GM12878 (cell line): Measurements from ENCODE around the gene NKD2. TPM values are rescaled to one million over a fixed set of nuclear protein-coding genes. Genes with fewer than 3 reads are reported as not detected.

Experiments used
- ATAC-seq: fragments of 200-7000 bp; cut with Tn5 transposase; 3 replicates; pipeline ENCODE4 v1.9.1; 2020; ENCODE audit warnings: mild to moderate bottlenecking, moderate library complexity
- BruUV-seq: library from RNA; stranded (reverse); fragments of 400-500 nt; replicated peaks from 2 replicates; lab custom pipeline; 2021; lab: Mats Ljungman, UMichigan
- CTCF ChIA-PET: fragments of 300-600 bp; sonication (Branson Sonifier 250); formaldehyde crosslinking; extraction: SDS; loops from one replicate; lab custom pipeline; 2021; ENCODE audit warnings: inconsistent platforms; lab: Yijun Ruan, JAX
- POLR2A ChIA-PET: fragments of 350-600 bp; formaldehyde crosslinking; extraction: SDS; loops from one replicate; lab custom pipeline; 2021; ENCODE audit warnings: inconsistent platforms; lab: Charles Lee
- RAD21 ChIA-PET: fragments of 300-600 bp; sonication (Branson Sonifier 250); formaldehyde crosslinking; loops from one replicate; lab custom pipeline; 2023; ENCODE audit warnings: antibody characterized with exemption; ENCODE audit not compliant: unreplicated experiment; lab: Charles Lee
- SMC1A ChIA-PET: fragments of 300-600 bp; sonication (Branson Sonifier 250); formaldehyde crosslinking; loops from one replicate; lab custom pipeline; 2023; ENCODE audit not compliant: unreplicated experiment, uncharacterized antibody; lab: Charles Lee
- DNase-seq: peaks from one replicate; pipeline ENCODE4 v3.0.0-alpha.2; 2011; ENCODE audit warnings: low read depth, low spot score
- FAIRE-seq: peaks from 3 replicates; lab custom pipeline; 2011; peaks lifted over from hg19 to GRCh38; lab: Jason Lieb, UNC
- H2AFZ ChIP-seq: 2 replicates; pipeline ENCODE4 v1.6.0; 2011; ENCODE audit warnings: low read depth, low read length, control low read depth; ENCODE audit not compliant: control insufficient read depth
- H3K27ac ChIP-seq: 2 replicates; pipeline ENCODE4 v1.5.1; 2011; ENCODE audit warnings: control low read depth; ENCODE audit not compliant: control insufficient read depth, insufficient read depth
- H3K27me3 ChIP-seq, 2 experiments: replicated peaks in 1 of 2; 2 replicates each; pipeline versions ENCODE4 v1.6.0 to v1.6.1; 2011; ENCODE audit warnings: low read length in 1 of 2; ENCODE audit not compliant: control insufficient read depth in 2 of 2, insufficient read depth in 2 of 2
- H3K36me3 ChIP-seq, 2 experiments: 2 replicates each; pipeline ENCODE4 v1.5.1; 2011; ENCODE audit warnings: low read length in 1 of 2; ENCODE audit not compliant: control insufficient read depth in 2 of 2, insufficient read depth in 2 of 2
- H3K4me1 ChIP-seq: 2 replicates; pipeline ENCODE4 v1.6.1; 2011; ENCODE audit warnings: mild to moderate bottlenecking, low read length, moderate library complexity, mixed read lengths; ENCODE audit not compliant: control insufficient read depth, insufficient read depth
- H3K4me2 ChIP-seq: 2 replicates; pipeline ENCODE4 v1.6.0; 2011; ENCODE audit warnings: control low read depth; ENCODE audit not compliant: control insufficient read depth, insufficient read depth
- H3K4me3 ChIP-seq: fragments of 200-600 bp; sonication (generic); 2 replicates; pipeline ENCODE4 v1.5.1; 2016
- H3K79me2 ChIP-seq: 2 replicates; pipeline ENCODE4 v1.6.0; 2011; ENCODE audit warnings: low read length; ENCODE audit not compliant: control insufficient read depth, insufficient read depth
- H3K9ac ChIP-seq: 2 replicates; pipeline ENCODE4 v1.8.0; 2011; ENCODE audit warnings: low read length, control low read depth, mixed read lengths; ENCODE audit not compliant: control insufficient read depth, insufficient read depth
- H3K9me3 ChIP-seq: replicated peaks from 3 replicates; pipeline ENCODE4 v1.5.1; 2011; ENCODE audit warnings: mild to moderate bottlenecking, low read length; ENCODE audit not compliant: control insufficient read depth, insufficient read depth
- H4K20me1 ChIP-seq: 2 replicates; pipeline ENCODE4 v1.6.0; 2011; ENCODE audit not compliant: control insufficient read depth, insufficient read depth
- BRCA1 ChIP-seq: IDR thresholded peaks from 2 replicates; pipeline ENCODE4 v1.6.1; 2011; ENCODE audit warnings: low read depth, low read length, improper control_type of control experiment
- CBX5 ChIP-seq: sonication (generic); IDR thresholded peaks from 2 replicates; pipeline ENCODE4 v1.6.1; 2016; ENCODE audit warnings: low read depth, moderate library complexity, mild to moderate bottlenecking, inconsistent platforms
- CHD2 ChIP-seq: IDR thresholded peaks from 2 replicates; pipeline ENCODE4 v1.6.1; 2011; ENCODE audit warnings: low read depth, low read length, improper control_type of control experiment, borderline replicate concordance
- CREB1 ChIP-seq: IDR thresholded peaks from 2 replicates; pipeline ENCODE4 v1.6.1; 2012; ENCODE audit warnings: low read depth, mild to moderate bottlenecking, inconsistent platforms
- DPF2 ChIP-seq: fragments of 450-650 bp; IDR thresholded peaks from 2 replicates; pipeline ENCODE4 v1.6.1; 2017; ENCODE audit warnings: mild to moderate bottlenecking
- EP300 ChIP-seq, 2 experiments: fragments of 150-350 bp in 1 of 2; IDR thresholded peaks; 2 replicates each; pipeline ENCODE4 v1.6.1; 2011 to 2012; ENCODE audit warnings: low read depth in 2 of 2, low read length in 2 of 2, borderline replicate concordance in 1 of 2, improper control_type of control experiment in 1 of 2, inconsistent platforms in 1 of 2; ENCODE audit not compliant: control insufficient read depth in 1 of 2
- MYB ChIP-seq: fragments of 150-350 bp; IDR thresholded peaks from 2 replicates; pipeline ENCODE4 v1.6.1; 2014; ENCODE audit warnings: mild to moderate bottlenecking, low read depth, low read length, borderline replicate concordance
- NR2F1 ChIP-seq: fragments of 450-650 bp; conservative IDR thresholded peaks from 2 replicates; pipeline ENCODE4 v1.6.1; 2017; ENCODE audit warnings: mild to moderate bottlenecking
- NRF1 ChIP-seq: conservative IDR thresholded peaks from 2 replicates; pipeline ENCODE4 v1.6.1; 2011; ENCODE audit warnings: mild to moderate bottlenecking, low read depth, low read length, improper control_type of control experiment
- POLR2A ChIP-seq: IDR thresholded peaks from 2 replicates; pipeline ENCODE4 v1.6.1; 2011; ENCODE audit warnings: low read depth, mild to moderate bottlenecking, low read length
- SIN3A ChIP-seq: IDR thresholded peaks from 2 replicates; pipeline ENCODE4 v1.6.1; 2012; ENCODE audit warnings: low read depth, low read length, improper control_type of control experiment
- SMC3 ChIP-seq: IDR thresholded peaks from 2 replicates; pipeline ENCODE4 v1.6.1; 2011; ENCODE audit warnings: low read length, improper control_type of control experiment, borderline replicate concordance
- SP1 ChIP-seq: IDR thresholded peaks from one replicate; pipeline ENCODE4 v1.6.1; 2011; ENCODE audit warnings: low read depth, low read length
- SREBF2 ChIP-seq: IDR thresholded peaks from 2 replicates; pipeline ENCODE4 v1.6.1; 2012; ENCODE audit warnings: mild to moderate bottlenecking, low read length
- TCF7 ChIP-seq: IDR thresholded peaks from 2 replicates; pipeline ENCODE4 v1.6.1; 2014; ENCODE audit warnings: antibody characterized with exemption, borderline replicate concordance
- WGBS: methylation state at CpG from one replicate; pipeline ENCODE4 v1.1.6; 2016; ENCODE audit warnings: low lambda C conversion rate; ENCODE audit not compliant: insufficient replicate concordance, insufficient coverage; ENCODE audit errors: missing lambda C conversion rate; 5-methylcytosine and 5-hydroxymethylcytosine counted together
- in situ Hi-C: fragments of 300-500 bp; cut with MboI; formaldehyde crosslinking; loops from 9 replicates; pipeline ENCODE4 v1.14.3; 2018; ENCODE audit warnings: mixed read lengths
- intact Hi-C: fragments of 100-400 bp; cut with micrococcal nuclease; formaldehyde crosslinking; loops from one replicate; pipeline ENCODE4 v1.14.2; 2022; ENCODE audit not compliant: unreplicated experiment
- polyA plus RNA-seq, 11 experiments: library from polyadenylated mRNA; depleted of rRNA in 4 of 11; unstranded in 6 of 11; stranded (reverse) in 5 of 11; fragments of >200 nt; fragmentation: Nextera tagmentation in 4 of 11; fragmentation: Illumina TruSeq in 1 of 11; extraction: Ambion mirVana in 4 of 11; extraction: Trizol in 1 of 11; gene quantifications; 1 replicate in 1 of 11; 2 replicates in 10 of 11; pipeline versions ENCODE4 v1.2.1 to v1.2.3, GENCODE V29; 2011 to 2016; ENCODE audit warnings: inconsistent platforms in 2 of 11, missing spikeins in 2 of 11, low read depth in 1 of 11
- total RNA-seq, 4 experiments: library from RNA; depleted of rRNA in 3 of 4; stranded (reverse); fragments of >200 nt in 3 of 4; fragmentation: Illumina TruSeq in 1 of 4; extraction: Trizol in 1 of 4; gene quantifications; 2 replicates each; pipeline versions ENCODE4 v1.2.1 to v1.2.3, GENCODE V29; 2013 to 2021
- TF ChIP-seq, protein P1 (sequence below), 3 experiments: IDR thresholded peaks in 2 of 3; conservative IDR thresholded peaks in 1 of 3; 2 replicates each; pipeline ENCODE4 v1.5.1; 2011; ENCODE audit warnings: low read depth in 3 of 3, low read length in 3 of 3, mild to moderate bottlenecking in 3 of 3, control low read depth in 2 of 3, moderate library complexity in 2 of 3, inconsistent platforms in 1 of 3, mixed read lengths in 1 of 3; ENCODE audit not compliant: control insufficient read depth in 2 of 3, insufficient read depth in 1 of 3; ENCODE audit errors: extremely low read depth in 1 of 3
- TF ChIP-seq, protein P2 (sequence below): fragments of 450-650 bp; IDR thresholded peaks from 2 replicates; pipeline ENCODE4 v1.6.1; 2017; ENCODE audit warnings: mild to moderate bottlenecking, moderate library complexity
- TF ChIP-seq, protein P3 (sequence below): fragments of 450-650 bp; IDR thresholded peaks from 2 replicates; pipeline ENCODE4 v1.6.1; 2016; ENCODE audit warnings: mild to moderate bottlenecking

The NKD2 gene
- total and polyA plus RNA-seq, 10 of the 15 experiments (the other 5 are each of a cell fraction or from before 2014, with no cell fraction given), result 0.20 to 0.83 (median 0.26) TPM; not detected in 7

DNA sequence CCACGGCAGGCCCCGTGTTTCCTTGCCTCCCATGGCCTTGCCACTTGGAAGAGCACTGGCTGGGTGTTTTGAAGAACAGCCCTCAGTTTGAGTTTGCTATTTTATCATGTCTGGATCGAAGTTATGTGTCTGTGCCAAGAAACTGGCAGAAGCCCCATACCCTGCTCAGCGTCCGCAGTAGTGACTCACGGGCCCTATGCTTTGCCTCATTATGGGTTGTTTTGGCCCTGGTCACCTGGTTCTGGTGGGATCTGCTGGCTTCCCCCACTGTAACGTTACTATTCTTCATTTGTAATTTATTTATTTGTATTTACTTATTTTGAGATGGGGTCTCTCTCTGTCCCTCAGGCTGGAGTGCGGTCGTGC lies 42.3 kb upstream of the NKD2 start:
- POLR2A ChIA-PET, result no interaction called here
- SMC1A ChIA-PET, result no interaction called here
- Histone ChIP-seq H3K4me2 (no peak overlapping the region), H3K27me3 (peaks cover 0 to 5% of the 10 kb centered on the region in 2 experiments; a peak in 2 of 4 replicates), H3K4me3 (no peak overlapping the region), H4K20me1 (no peaks in the 10 kb centered on the region), H3K36me3 (no peaks in the 10 kb centered on the region), H3K9ac (no peak overlapping the region), H3K27ac (no peak overlapping the region), H3K79me2 (no peaks in the 10 kb centered on the region), H2AFZ (no peak overlapping the region), H3K9me3 (no peaks in the 10 kb centered on the region), H3K4me1 (peaks cover 17% of the 10 kb centered on the region)
- no TSS peak for BruUV-seq
- WGBS, result 50% methylated on average over 9 of the region's 9 CpGs
- DNase-seq (no peak), ATAC-seq (no peak), FAIRE-seq (no peak)
- RAD21 ChIA-PET, result no interaction called here
- intact Hi-C loops (no loop called here), in situ Hi-C loops (no loop called here)
- CTCF ChIA-PET, result no interaction called here
- TF ChIP-seq, protein P1, sequence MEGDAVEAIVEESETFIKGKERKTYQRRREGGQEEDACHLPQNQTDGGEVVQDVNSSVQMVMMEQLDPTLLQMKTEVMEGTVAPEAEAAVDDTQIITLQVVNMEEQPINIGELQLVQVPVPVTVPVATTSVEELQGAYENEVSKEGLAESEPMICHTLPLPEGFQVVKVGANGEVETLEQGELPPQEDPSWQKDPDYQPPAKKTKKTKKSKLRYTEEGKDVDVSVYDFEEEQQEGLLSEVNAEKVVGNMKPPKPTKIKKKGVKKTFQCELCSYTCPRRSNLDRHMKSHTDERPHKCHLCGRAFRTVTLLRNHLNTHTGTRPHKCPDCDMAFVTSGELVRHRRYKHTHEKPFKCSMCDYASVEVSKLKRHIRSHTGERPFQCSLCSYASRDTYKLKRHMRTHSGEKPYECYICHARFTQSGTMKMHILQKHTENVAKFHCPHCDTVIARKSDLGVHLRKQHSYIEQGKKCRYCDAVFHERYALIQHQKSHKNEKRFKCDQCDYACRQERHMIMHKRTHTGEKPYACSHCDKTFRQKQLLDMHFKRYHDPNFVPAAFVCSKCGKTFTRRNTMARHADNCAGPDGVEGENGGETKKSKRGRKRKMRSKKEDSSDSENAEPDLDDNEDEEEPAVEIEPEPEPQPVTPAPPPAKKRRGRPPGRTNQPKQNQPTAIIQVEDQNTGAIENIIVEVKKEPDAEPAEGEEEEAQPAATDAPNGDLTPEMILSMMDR (IDR thresholded peaks at IDR 0.05 in 2 of 3, conservative IDR thresholded peaks at IDR 0.05 in 1 of 3; ENCODE audit: control insufficient read depth in 2 of 3, extremely low read depth in 1 of 3, insufficient read depth in 1 of 3, low read depth in 3 of 3, low read length in 3 of 3), result no peak
- TF ChIP-seq CHD2 (no peak), DPF2 (no peak), CREB1 (no peak), SIN3A (no peak), POLR2A (no peak), BRCA1 (no peak), EP300 (IDR thresholded peaks at IDR 0.05; ENCODE audit: borderline replicate concordance in 1 of 2, control insufficient read depth in 1 of 2, low read depth in 2 of 2, low read length in 2 of 2) (no peak), MYB (no peak), NR2F1 (no peak), SREBF2 (no peak), CBX5 (no peak), SMC3 (no peak), TCF7 (no peak), SP1 (no peak), NRF1 (no peak)
- TF ChIP-seq, protein P2, sequence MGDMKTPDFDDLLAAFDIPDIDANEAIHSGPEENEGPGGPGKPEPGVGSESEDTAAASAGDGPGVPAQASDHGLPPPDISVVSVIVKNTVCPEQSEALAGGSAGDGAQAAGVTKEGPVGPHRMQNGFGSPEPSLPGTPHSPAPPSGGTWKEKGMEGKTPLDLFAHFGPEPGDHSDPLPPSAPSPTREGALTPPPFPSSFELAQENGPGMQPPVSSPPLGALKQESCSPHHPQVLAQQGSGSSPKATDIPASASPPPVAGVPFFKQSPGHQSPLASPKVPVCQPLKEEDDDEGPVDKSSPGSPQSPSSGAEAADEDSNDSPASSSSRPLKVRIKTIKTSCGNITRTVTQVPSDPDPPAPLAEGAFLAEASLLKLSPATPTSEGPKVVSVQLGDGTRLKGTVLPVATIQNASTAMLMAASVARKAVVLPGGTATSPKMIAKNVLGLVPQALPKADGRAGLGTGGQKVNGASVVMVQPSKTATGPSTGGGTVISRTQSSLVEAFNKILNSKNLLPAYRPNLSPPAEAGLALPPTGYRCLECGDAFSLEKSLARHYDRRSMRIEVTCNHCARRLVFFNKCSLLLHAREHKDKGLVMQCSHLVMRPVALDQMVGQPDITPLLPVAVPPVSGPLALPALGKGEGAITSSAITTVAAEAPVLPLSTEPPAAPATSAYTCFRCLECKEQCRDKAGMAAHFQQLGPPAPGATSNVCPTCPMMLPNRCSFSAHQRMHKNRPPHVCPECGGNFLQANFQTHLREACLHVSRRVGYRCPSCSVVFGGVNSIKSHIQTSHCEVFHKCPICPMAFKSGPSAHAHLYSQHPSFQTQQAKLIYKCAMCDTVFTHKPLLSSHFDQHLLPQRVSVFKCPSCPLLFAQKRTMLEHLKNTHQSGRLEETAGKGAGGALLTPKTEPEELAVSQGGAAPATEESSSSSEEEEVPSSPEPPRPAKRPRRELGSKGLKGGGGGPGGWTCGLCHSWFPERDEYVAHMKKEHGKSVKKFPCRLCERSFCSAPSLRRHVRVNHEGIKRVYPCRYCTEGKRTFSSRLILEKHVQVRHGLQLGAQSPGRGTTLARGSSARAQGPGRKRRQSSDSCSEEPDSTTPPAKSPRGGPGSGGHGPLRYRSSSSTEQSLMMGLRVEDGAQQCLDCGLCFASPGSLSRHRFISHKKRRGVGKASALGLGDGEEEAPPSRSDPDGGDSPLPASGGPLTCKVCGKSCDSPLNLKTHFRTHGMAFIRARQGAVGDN, result no peak
- TF ChIP-seq, protein P3, sequence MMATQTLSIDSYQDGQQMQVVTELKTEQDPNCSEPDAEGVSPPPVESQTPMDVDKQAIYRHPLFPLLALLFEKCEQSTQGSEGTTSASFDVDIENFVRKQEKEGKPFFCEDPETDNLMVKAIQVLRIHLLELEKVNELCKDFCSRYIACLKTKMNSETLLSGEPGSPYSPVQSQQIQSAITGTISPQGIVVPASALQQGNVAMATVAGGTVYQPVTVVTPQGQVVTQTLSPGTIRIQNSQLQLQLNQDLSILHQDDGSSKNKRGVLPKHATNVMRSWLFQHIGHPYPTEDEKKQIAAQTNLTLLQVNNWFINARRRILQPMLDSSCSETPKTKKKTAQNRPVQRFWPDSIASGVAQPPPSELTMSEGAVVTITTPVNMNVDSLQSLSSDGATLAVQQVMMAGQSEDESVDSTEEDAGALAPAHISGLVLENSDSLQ, result no peak
